A549 (cell line): ENCODE data around the gene TCF7L2.

Experiments used
- EP300 ChIP-seq, 2 experiments: fragments of >200 bp; sonication (Bioruptor Twin); formaldehyde crosslinking; IDR thresholded peaks; 2 replicates in 1 of 2; 3 replicates in 1 of 2; pipeline ENCODE4 v1.6.1; 2016 to 2017
- RCOR1 ChIP-seq: fragments of 150-350 bp; IDR thresholded peaks from 2 replicates; pipeline ENCODE4 v1.6.1; 2014; ENCODE audit warnings: antibody characterized with exemption, low read length, low read depth
- RFX5 ChIP-seq: fragments of 450-650 bp; IDR thresholded peaks from 2 replicates; pipeline ENCODE4 v1.7.1; 2014; ENCODE audit warnings: antibody characterized with exemption, mild to moderate bottlenecking, moderate library complexity
- SMC3 ChIP-seq: fragments of >200 bp; sonication (Bioruptor Twin); formaldehyde crosslinking; IDR thresholded peaks from 3 replicates; pipeline ENCODE4 v1.6.1; 2018; ENCODE audit warnings: inconsistent platforms

- TF ChIP-seq RCOR1 (no peak), SMC3 (no peak), EP300 (IDR thresholded peaks at IDR 0.05) (no peak), RFX5 (no peak)
Observed at GRCh38 chr10:112926906-112927688, 22.9 kb upstream of the TCF7L2 start.
